Thymus (tissue), 11 donors: ENCODE data around the gene MYO7A. TPM values are rescaled to one million over a fixed set of nuclear protein-coding genes. Genes with fewer than 3 reads are reported as not detected.

Experiments
- DNase-seq, 9 donors: peaks; one replicate each; pipeline ENCODE4 v3.0.0-alpha.2; 2013; ENCODE audit warnings: low spot score in 9 of 9, low read depth in 6 of 9, missing footprints in 1 of 9
- H3K27ac ChIP-seq, 2 donors: one replicate each; pipeline ENCODE4 v1.5.1; 2013; ENCODE audit warnings: control low read depth in 1 of 2, low read depth in 1 of 2, low read length in 1 of 2, mild to moderate bottlenecking in 1 of 2, moderate library complexity in 1 of 2
- H3K27me3 ChIP-seq, 2 donors: one replicate each; pipeline ENCODE4 v1.5.1; 2013; ENCODE audit warnings: low read length in 1 of 2; ENCODE audit not compliant: control insufficient read depth in 2 of 2, insufficient read depth in 1 of 2
- H3K36me3 ChIP-seq, 2 donors: one replicate each; pipeline ENCODE4 v1.5.1; 2013; ENCODE audit warnings: low read length in 1 of 2, mild to moderate bottlenecking in 1 of 2, moderate library complexity in 1 of 2; ENCODE audit not compliant: control insufficient read depth in 2 of 2, insufficient read depth in 2 of 2
- H3K4me1 ChIP-seq, 2 donors: one replicate each; pipeline ENCODE4 v1.5.1; 2013; ENCODE audit warnings: low read length in 2 of 2; ENCODE audit not compliant: control insufficient read depth in 2 of 2, insufficient read depth in 2 of 2
- H3K4me3 ChIP-seq, 2 donors: one replicate each; pipeline ENCODE4 v1.5.1; 2013; ENCODE audit warnings: low read length in 2 of 2, control low read depth in 1 of 2, mild to moderate bottlenecking in 1 of 2
- H3K9me3 ChIP-seq, 2 donors: one replicate each; pipeline ENCODE4 v1.5.1; 2013; ENCODE audit warnings: low read length in 1 of 2, mild to moderate bottlenecking in 1 of 2; ENCODE audit not compliant: control insufficient read depth in 2 of 2, insufficient read depth in 1 of 2
- WGBS: extraction: QIAGEN DNeasy Blood & Tissue Kit; methylation state at CpG from one replicate; pipeline ENCODE4 v1.1.7; 2013; 5-methylcytosine and 5-hydroxymethylcytosine counted together
- polyA plus RNA-seq: library from polyadenylated mRNA; stranded (reverse); fragments of 200-250 nt; gene quantifications from one replicate; pipeline ENCODE4 v1.2.3, GENCODE V29; 2013
- total RNA-seq: library from RNA; stranded (reverse); fragments of 120-200 nt; gene quantifications from one replicate; pipeline ENCODE4 v1.2.4, GENCODE V29; 2013
- donor health status: healthy.

Gene MYO7A
- total and polyA plus RNA-seq, 2 donors = 1.5 to 7.6 TPM

DNA sequence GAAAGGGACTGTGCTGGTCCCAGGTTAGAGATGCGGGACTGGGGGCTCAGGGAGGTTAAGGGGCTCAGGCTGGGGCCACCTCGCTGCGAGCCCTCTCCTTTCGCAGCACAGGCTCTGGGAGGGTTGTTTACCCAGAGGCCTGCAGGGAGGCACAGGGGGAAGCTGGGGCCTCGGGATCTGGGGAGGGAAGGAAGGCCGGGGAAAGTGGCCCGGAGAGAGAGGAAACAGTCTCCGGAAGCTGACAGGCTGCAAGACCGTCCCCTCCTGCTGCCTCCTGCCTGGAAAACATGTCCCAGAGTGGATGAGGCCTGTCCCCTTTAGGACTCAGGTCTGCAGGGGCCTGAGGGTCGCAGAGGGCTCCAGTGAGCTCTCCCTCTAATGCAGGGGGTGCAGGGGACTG, 45.4 kb downstream of the MYO7A start:
- no peak for DNase-seq
- H3K27me3 ChIP-seq = no peaks in the 10 kb centered on the region
- H3K36me3 ChIP-seq = no peaks in the 10 kb centered on the region
- 92% methylated on average over 10 of the region's 10 CpGs for WGBS
- H3K27ac ChIP-seq = no peak overlapping the region
- H3K4me1 ChIP-seq = peaks cover 8 to 13% of the 10 kb centered on the region in 2 donors
- no peak overlapping the region for H3K4me3 ChIP-seq
- peaks cover 0 to 1% of the 10 kb centered on the region in 2 donors for H3K9me3 ChIP-seq

DNA sequence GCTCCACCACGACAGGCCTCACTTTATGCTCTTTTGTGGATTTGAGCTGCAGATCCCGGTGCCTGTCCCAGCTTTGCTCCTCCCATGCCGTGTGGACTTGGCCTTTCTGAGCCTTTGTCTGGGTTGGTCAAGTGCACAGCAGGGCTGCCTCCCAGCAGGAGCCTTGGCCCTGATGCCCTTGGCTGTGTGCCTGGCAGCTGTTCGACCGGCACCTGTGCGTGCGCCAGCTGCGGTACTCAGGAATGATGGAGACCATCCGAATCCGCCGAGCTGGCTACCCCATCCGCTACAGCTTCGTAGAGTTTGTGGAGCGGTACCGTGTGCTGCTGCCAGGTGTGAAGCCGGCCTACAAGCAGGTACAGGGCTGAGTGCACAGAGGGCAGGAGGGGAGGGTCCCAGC, 46.5 kb downstream of the MYO7A start:
- H3K27ac ChIP-seq = no peak overlapping the region
- H3K27me3 ChIP-seq = no peaks in the 10 kb centered on the region
- WGBS = 97% methylated on average over 16 of the region's 16 CpGs
- DNase-seq = no peak
- no peak overlapping the region for H3K4me3 ChIP-seq
- H3K4me1 ChIP-seq = peaks cover 8 to 13% of the 10 kb centered on the region in 2 donors
- no peaks in the 10 kb centered on the region for H3K36me3 ChIP-seq
- H3K9me3 ChIP-seq = peaks cover 0 to 1% of the 10 kb centered on the region in 2 donors

DNA sequence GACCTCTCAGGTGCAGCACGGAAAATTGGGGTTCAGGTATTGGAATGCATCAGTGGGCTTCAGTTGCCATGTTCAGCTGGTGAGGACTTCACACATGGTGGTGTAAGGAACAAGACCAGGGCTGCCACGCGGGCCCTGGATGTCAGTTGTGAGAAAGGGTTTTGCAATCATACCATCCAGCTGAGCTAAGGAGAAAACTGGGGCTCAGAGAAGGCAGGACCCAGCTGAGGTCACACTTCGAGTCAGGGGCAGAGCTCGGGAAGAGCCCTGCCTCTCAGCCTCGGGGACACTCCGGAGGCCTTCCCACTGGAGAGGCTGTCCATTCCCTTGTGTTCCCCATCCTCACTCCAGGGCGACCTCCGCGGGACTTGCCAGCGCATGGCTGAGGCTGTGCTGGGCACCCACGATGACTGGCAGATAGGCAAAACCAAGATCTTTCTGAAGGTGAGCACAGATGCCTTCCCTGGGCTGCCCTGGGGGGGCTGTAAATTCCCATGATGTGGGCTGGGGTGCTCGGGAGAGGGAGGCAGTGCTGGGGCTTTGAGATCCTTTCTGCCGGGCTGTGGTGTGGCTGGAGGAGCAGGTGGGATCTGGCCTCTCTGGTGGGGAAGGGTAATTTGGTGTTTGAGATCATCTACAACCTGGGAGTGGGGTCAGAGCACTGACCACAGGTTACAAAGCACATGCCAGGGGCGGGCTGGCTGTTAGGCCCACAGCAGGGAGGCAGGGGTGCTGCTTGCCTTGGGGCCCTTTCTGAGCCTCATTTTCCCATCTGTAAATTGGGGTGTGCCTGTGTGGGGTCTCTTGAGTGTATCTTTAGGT, 47.2 kb downstream of the MYO7A start:
- H3K36me3 ChIP-seq = no peaks in the 10 kb centered on the region
- H3K4me3 ChIP-seq = no peak overlapping the region
- H3K9me3 ChIP-seq = peaks cover 0 to 1% of the 10 kb centered on the region in 2 donors
- no peak overlapping the region for H3K27ac ChIP-seq
- no peaks in the 10 kb centered on the region for H3K27me3 ChIP-seq
- peaks cover 8 to 13% of the 10 kb centered on the region in 2 donors for H3K4me1 ChIP-seq
- no peak for DNase-seq
- WGBS = 84% methylated on average over 15 of the region's 15 CpGs

DNA sequence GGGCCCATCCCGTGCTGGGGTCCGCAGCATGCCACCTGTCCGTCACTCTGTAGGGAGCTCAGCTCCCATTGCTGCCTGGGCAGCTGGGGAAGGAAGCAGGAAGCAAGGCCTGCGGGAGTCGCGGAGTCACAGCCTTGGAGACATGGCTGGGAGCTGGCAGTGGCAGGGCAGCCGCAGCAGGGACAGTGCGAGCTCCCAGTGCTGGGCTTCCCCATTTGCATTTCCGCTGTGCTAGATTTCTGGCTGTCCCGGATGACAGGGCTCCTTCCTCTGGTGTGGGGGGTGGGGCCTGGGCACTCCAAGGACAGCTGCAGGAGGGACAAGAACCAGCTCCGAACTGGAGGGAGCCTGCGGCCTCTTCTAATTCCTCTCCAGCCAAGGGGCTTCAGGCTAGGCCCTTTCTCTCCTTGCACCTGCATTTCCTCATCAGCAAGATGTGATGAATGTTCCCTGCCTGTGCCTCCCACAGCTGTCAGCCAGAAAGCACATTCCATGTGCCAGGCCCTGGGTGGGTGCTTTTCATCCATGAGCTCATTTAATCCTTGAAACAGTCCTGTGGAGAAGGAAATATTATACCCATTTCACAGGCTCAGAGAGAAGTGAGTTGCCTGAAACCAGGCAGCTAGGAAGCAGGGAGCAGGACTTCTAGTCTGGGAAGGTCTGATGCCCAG, 48.0 kb downstream of the MYO7A start:
- no peaks in the 10 kb centered on the region for H3K36me3 ChIP-seq
- no peak overlapping the region for H3K4me3 ChIP-seq
- WGBS = 23% methylated on average over 12 of the region's 12 CpGs
- H3K27ac ChIP-seq = no peak overlapping the region
- no peaks in the 10 kb centered on the region for H3K9me3 ChIP-seq
- H3K27me3 ChIP-seq = no peaks in the 10 kb centered on the region
- H3K4me1 ChIP-seq = peaks cover 8 to 13% of the 10 kb centered on the region in 2 donors
- peak in 1 of 9 donors; percentile 24 for DNase-seq

DNA sequence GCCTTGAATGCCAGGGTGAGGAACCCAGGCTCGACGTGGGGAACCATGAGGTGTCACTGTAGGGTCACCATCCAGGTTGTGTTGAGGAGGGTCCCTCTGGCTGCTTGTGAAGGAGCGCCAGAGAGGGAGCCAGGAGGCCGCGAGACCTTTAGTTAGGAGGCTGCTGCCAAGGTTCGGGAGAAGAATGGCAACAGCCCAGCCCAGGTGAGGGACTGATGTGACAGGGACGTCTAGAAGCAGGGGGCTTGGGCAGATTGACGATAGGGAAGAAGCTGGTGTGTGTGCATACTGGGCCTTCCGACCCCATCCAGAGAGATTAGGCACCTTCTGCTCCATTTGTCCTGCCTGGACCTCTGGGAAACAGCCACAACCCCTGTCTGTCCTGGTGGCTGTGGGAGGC, 49.0 kb downstream of the MYO7A start:
- Histone ChIP-seq H3K4me3 (no peak overlapping the region), H3K27ac (no peak overlapping the region), H3K27me3 (no peaks in the 10 kb centered on the region), H3K36me3 (no peaks in the 10 kb centered on the region), H3K4me1 (peaks cover 8 to 13% of the 10 kb centered on the region in 2 donors), H3K9me3 (no peaks in the 10 kb centered on the region)
- WGBS = 92% methylated on average over 9 of the region's 9 CpGs
- no peak for DNase-seq

DNA sequence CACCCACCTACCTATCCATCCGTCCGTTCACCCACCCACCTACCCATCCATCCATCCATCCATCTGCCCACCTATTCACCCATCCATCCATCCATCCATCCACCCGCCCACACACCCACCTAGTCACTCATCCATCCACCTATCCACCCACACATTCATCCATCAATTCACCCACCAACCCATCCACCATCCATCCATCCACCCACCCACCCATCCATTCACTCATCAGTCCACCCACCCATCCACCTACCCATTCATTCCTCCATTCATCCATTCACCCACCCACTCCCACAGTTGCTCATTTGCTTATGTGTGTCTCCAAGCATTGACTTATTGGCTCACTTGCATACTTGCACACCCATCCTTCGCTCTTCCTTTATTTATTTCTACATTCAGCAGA, 50.1 kb downstream of the MYO7A start:
- Histone ChIP-seq H3K9me3 (no peaks in the 10 kb centered on the region), H3K27ac (no peak overlapping the region), H3K4me1 (peaks cover 8 to 13% of the 10 kb centered on the region in 2 donors), H3K27me3 (no peaks in the 10 kb centered on the region), H3K4me3 (no peak overlapping the region), H3K36me3 (no peaks in the 10 kb centered on the region)
- DNase-seq = no peak
- 98% methylated on average over 4 of the region's 4 CpGs for WGBS

DNA sequence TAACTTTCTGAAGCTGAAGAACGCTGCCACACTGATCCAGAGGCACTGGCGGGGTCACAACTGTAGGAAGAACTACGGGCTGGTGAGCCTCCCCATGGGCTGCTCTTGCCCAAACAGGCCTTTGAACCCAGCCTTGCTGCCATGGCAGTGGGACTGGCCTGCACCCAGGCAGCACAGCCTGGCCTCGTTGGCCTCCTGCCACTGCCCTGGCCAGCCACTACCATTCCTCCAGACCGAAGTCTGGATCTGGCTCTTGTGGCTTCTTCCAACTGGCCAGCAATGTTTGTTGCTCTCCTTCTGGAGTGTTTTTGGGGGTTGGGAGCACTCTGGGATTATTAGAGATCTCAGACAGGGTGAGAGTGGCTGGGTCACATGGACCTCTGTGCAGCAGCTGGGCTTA, 51.0 kb downstream of the MYO7A start:
- no peaks in the 10 kb centered on the region for H3K36me3 ChIP-seq
- H3K27ac ChIP-seq = no peak overlapping the region
- H3K9me3 ChIP-seq = no peaks in the 10 kb centered on the region
- DNase-seq = no peak
- H3K4me1 ChIP-seq = peaks cover 8 to 13% of the 10 kb centered on the region in 2 donors
- WGBS = 94% methylated on average over 5 of the region's 5 CpGs
- no peak overlapping the region for H3K4me3 ChIP-seq
- no peaks in the 10 kb centered on the region for H3K27me3 ChIP-seq

DNA sequence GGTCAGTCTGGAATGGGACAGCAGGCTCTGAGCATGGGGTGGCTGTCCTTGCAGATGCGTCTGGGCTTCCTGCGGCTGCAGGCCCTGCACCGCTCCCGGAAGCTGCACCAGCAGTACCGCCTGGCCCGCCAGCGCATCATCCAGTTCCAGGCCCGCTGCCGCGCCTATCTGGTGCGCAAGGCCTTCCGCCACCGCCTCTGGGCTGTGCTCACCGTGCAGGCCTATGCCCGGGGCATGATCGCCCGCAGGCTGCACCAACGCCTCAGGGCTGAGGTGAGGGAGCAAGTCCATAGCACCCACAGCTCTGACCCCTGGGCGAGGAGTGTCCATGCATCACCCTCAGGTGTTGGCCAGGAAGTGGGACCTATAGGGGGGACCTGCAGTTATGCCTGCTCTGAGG, 51.6 kb downstream of the MYO7A start:
- Histone ChIP-seq H3K4me3 (no peak overlapping the region), H3K36me3 (no peaks in the 10 kb centered on the region), H3K27me3 (no peaks in the 10 kb centered on the region), H3K9me3 (no peaks in the 10 kb centered on the region), H3K4me1 (peaks cover 8 to 13% of the 10 kb centered on the region in 2 donors), H3K27ac (no peak overlapping the region)
- WGBS = 98% methylated on average over 19 of the region's 19 CpGs
- no peak for DNase-seq

DNA sequence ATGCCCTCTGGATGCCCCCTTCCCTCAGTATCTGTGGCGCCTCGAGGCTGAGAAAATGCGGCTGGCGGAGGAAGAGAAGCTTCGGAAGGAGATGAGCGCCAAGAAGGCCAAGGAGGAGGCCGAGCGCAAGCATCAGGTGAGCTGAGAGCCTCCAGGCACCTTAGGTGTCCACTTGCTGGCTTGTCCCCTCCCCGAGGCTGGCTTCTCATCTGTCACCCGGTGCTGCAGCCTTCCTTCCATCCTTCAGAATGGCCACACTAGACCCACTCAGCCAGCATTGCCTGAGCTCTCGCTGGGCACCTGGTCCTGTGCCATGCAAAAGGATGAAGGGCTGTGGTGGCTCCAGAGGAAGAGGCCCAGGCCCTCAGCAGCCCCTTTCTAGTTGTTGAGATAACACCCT, 52.3 kb downstream of the MYO7A start:
- H3K9me3 ChIP-seq = no peaks in the 10 kb centered on the region
- 92% methylated on average over 11 of the region's 11 CpGs for WGBS

More for the DNA sequence above, 52.3 kb downstream of the MYO7A start:
- DNase-seq = no peak
- H3K4me3 ChIP-seq = no peak overlapping the region
- no peaks in the 10 kb centered on the region for H3K27me3 ChIP-seq
- no peak overlapping the region for H3K27ac ChIP-seq
- peaks cover 7 to 10% of the 10 kb centered on the region in 2 donors for H3K4me1 ChIP-seq
- no peaks in the 10 kb centered on the region for H3K36me3 ChIP-seq
